ENCODE measurements around the gene FERMT1.

DNA sequence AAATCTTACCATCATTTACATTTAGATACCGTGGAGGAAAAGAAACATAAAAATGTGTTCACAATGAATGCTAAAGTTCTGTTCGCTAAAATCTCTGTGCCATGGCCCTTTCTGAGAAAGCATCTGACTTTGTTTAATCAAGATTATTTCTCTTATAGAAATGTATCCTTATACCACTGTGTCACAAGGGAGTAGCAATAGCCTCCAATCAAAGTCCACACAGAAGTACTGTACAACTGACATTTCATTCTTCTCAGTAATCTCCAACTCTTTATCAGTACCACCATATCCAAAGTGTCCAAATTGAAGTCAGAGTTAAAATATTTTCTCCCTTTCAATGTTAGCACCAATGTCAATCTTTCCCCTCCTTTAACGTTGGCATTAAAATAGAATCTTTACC lies 6.1 kb downstream of the FERMT1 start:
- no peak for TF ChIP-seq EZH2phosphoT487 (IDR thresholded peaks at IDR 0.05; ENCODE audit: low read length)
- TF ChIP-seq, protein P1, sequence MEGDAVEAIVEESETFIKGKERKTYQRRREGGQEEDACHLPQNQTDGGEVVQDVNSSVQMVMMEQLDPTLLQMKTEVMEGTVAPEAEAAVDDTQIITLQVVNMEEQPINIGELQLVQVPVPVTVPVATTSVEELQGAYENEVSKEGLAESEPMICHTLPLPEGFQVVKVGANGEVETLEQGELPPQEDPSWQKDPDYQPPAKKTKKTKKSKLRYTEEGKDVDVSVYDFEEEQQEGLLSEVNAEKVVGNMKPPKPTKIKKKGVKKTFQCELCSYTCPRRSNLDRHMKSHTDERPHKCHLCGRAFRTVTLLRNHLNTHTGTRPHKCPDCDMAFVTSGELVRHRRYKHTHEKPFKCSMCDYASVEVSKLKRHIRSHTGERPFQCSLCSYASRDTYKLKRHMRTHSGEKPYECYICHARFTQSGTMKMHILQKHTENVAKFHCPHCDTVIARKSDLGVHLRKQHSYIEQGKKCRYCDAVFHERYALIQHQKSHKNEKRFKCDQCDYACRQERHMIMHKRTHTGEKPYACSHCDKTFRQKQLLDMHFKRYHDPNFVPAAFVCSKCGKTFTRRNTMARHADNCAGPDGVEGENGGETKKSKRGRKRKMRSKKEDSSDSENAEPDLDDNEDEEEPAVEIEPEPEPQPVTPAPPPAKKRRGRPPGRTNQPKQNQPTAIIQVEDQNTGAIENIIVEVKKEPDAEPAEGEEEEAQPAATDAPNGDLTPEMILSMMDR (IDR thresholded peaks at IDR 0.05; ENCODE audit: low read length) = no peak
